ENCODE data around the gene TUBB1. TPM values are rescaled to one million over a fixed set of nuclear protein-coding genes. Genes with fewer than 3 reads are reported as not detected.

The TUBB1 gene
- total and polyA plus RNA-seq, 2 of the 13 experiments (the other 11 are each of a cell fraction or from before 2014, with no cell fraction given), result 0.11 to 57.6 TPM

GRCh38 chr20:58995461-58996225 lies 23.6 kb upstream of the TUBB1 start (continued):
- TF ChIP-seq, protein P1, sequence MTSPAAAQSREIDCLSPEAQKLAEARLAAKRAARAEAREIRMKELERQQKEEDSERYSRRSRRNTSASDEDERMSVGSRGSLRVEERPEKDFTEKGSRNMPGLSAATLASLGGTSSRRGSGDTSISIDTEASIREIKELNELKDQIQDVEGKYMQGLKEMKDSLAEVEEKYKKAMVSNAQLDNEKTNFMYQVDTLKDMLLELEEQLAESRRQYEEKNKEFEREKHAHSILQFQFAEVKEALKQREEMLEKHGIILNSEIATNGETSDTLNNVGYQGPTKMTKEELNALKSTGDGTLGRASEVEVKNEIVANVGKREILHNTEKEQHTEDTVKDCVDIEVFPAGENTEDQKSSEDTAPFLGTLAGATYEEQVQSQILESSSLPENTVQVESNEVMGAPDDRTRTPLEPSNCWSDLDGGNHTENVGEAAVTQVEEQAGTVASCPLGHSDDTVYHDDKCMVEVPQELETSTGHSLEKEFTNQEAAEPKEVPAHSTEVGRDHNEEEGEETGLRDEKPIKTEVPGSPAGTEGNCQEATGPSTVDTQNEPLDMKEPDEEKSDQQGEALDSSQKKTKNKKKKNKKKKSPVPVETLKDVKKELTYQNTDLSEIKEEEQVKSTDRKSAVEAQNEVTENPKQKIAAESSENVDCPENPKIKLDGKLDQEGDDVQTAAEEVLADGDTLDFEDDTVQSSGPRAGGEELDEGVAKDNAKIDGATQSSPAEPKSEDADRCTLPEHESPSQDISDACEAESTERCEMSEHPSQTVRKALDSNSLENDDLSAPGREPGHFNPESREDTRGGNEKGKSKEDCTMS (CRISPR knock-in tag; conservative IDR thresholded peaks at IDR 0.05), result no peak
- TF ChIP-seq ZNF451 (CRISPR knock-in tag; IDR thresholded peaks at IDR 0.05) (peak; percentile 27; the same call in 1 of the 2 replicates), GZF1 (CRISPR knock-in tag; IDR thresholded peaks at IDR 0.05) (no peak), RFX3 (CRISPR knock-in tag; IDR thresholded peaks at IDR 0.05) (no peak), ZSCAN5A (CRISPR knock-in tag; IDR thresholded peaks at IDR 0.05; ENCODE audit: borderline replicate concordance) (no peak), ZNF264 (CRISPR knock-in tag; IDR thresholded peaks at IDR 0.05) (no peak), NFYC (CRISPR knock-in tag; IDR thresholded peaks at IDR 0.05) (no peak), SP5 (CRISPR knock-in tag; IDR thresholded peaks at IDR 0.05; ENCODE audit: borderline replicate concordance, low read depth) (no peak), ZNF431 (CRISPR knock-in tag; IDR thresholded peaks at IDR 0.05; ENCODE audit: borderline replicate concordance, low read depth) (no peak), HNRNPL (IDR thresholded peaks at IDR 0.05; ENCODE audit: low read depth, low read length) (no peak), MTA1 (CRISPR knock-in tag; IDR thresholded peaks at IDR 0.05; ENCODE audit: borderline replicate concordance) (peak; percentile 42; the same call in 1 of the 2 replicates), AGO2 (optimal IDR thresholded peaks at IDR 0.05; ENCODE audit: low read depth, low read length) (peak; percentile 49), TFDP1 (CRISPR knock-in tag; IDR thresholded peaks at IDR 0.05; ENCODE audit: borderline replicate concordance) (no peak), ZNF512 (CRISPR knock-in tag; IDR thresholded peaks at IDR 0.05) (peak; percentile 31; the same call in 1 of the 2 replicates), AGO1 (IDR thresholded peaks at IDR 0.05; ENCODE audit: low read depth, low read length, poor library complexity, severe bottlenecking) (no peak), KAT7 (CRISPR knock-in tag; IDR thresholded peaks at IDR 0.05; ENCODE audit: borderline replicate concordance) (no peak), ATAD3A (CRISPR knock-in tag; IDR thresholded peaks at IDR 0.05) (no peak), ZKSCAN8 (CRISPR knock-in tag; IDR thresholded peaks at IDR 0.05; ENCODE audit: borderline replicate concordance) (no peak; the same call in 1 of the 2 replicates)
- TF ChIP-seq, protein P2, sequence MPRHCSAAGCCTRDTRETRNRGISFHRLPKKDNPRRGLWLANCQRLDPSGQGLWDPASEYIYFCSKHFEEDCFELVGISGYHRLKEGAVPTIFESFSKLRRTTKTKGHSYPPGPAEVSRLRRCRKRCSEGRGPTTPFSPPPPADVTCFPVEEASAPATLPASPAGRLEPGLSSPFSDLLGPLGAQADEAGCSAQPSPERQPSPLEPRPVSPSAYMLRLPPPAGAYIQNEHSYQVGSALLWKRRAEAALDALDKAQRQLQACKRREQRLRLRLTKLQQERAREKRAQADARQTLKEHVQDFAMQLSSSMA (CRISPR knock-in tag; IDR thresholded peaks at IDR 0.05), result 0 out of 2 replicates have a peak, but pooled peaks have one; percentile 28
- TF ChIP-seq, protein P3, sequence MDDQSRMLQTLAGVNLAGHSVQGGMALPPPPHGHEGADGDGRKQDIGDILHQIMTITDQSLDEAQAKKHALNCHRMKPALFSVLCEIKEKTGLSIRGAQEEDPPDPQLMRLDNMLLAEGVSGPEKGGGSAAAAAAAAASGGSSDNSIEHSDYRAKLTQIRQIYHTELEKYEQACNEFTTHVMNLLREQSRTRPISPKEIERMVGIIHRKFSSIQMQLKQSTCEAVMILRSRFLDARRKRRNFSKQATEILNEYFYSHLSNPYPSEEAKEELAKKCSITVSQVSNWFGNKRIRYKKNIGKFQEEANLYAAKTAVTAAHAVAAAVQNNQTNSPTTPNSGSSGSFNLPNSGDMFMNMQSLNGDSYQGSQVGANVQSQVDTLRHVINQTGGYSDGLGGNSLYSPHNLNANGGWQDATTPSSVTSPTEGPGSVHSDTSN (CRISPR knock-in tag; IDR thresholded peaks at IDR 0.05; ENCODE audit: borderline replicate concordance), result no peak
